Stomach (tissue), 4 donors: ENCODE results near the gene ABCA7.

Experiments used
- CTCF ChIP-seq, 7 experiments: fragments of 450-650 bp in 4 of 7; fragments of 200-600 bp in 3 of 7; sonication (generic) in 3 of 7; IDR thresholded peaks; one replicate each; pipeline ENCODE4 v1.5.1; 2016 to 2019; ENCODE audit warnings: antibody characterized with exemption in 7 of 7, control low read depth in 2 of 7, mild to moderate bottlenecking in 1 of 7
- POLR2A ChIP-seq, 4 donors: fragments of 450-650 bp; IDR thresholded peaks; one replicate each; pipeline ENCODE4 v1.6.1; 2016; ENCODE audit warnings: antibody characterized with exemption in 4 of 4, control low read depth in 2 of 4, mild to moderate bottlenecking in 1 of 4, moderate library complexity in 1 of 4

GRCh38 chr19:1046117-1046626 lies 6.3 kb downstream of the ABCA7 start:
- TF ChIP-seq CTCF (IDR thresholded peaks at IDR 0.05) (no peak), POLR2A (IDR thresholded peaks at IDR 0.05) (no peak)
